ENCODE results near the gene KIF6. TPM values are rescaled to one million over a fixed set of nuclear protein-coding genes. Genes with fewer than 3 reads are reported as not detected.

Gene KIF6
- total RNA-seq, 2 donors from 2014 or later, result 0.09 to 0.97 TPM

GRCh38 chr6:39396854-39397253 is 328.4 kb downstream of the KIF6 start:
- intact Hi-C loops (cut with DNase I), result no loop called here
- DNase-seq (ENCODE audit: low spot score), result no peak
- TF ChIP-seq POLR2AphosphoS5 (IDR thresholded peaks at IDR 0.05), result no peak
- no peak for TF ChIP-seq CTCF (IDR thresholded peaks at IDR 0.05)
- TF ChIP-seq POLR2A (IDR thresholded peaks at IDR 0.05), result no peak
- Histone ChIP-seq H3K4me3 (no peak overlapping the region), H3K27ac (no peak overlapping the region), H3K4me1 (replicated peaks) (no peaks in the 10 kb centered on the region), H3K36me3 (no peaks in the 10 kb centered on the region), H3K9me3 (no peaks in the 10 kb centered on the region), H3K27me3 (replicated peaks; ENCODE audit: insufficient read depth) (no peaks in the 10 kb centered on the region)
- 91% methylated on average over 5 of the region's 5 CpGs for WGBS

GRCh38 chr6:39393075-39393474 is 332.1 kb downstream of the KIF6 start:
- Histone ChIP-seq H3K9me3 (no peaks in the 10 kb centered on the region), H3K27me3 (replicated peaks; ENCODE audit: insufficient read depth) (peaks cover 4% of the 10 kb centered on the region), H3K36me3 (no peaks in the 10 kb centered on the region), H3K4me1 (replicated peaks) (no peaks in the 10 kb centered on the region), H3K4me3 (no peak overlapping the region), H3K27ac (no peak overlapping the region)
- TF ChIP-seq POLR2A (IDR thresholded peaks at IDR 0.05) (no peak), POLR2AphosphoS5 (IDR thresholded peaks at IDR 0.05) (no peak), CTCF (IDR thresholded peaks at IDR 0.05) (no peak)
- no peak for DNase-seq (ENCODE audit: low spot score)
- WGBS, result 94% methylated on average over 5 of the region's 5 CpGs
- intact Hi-C loops (cut with DNase I), result no loop called here

- DNase-seq (ENCODE audit: low spot score), result no peak
- intact Hi-C loops (cut with DNase I), result no loop called here
Measured at GRCh38 chr6:39391182-39391581, 334.0 kb downstream of the KIF6 start.

GRCh38 chr6:39389484-39389767 is 335.8 kb downstream of the KIF6 start:
- Histone ChIP-seq H3K4me1 (replicated peaks) (no peaks in the 10 kb centered on the region), H3K9me3 (no peaks in the 10 kb centered on the region), H3K27ac (no peak overlapping the region), H3K4me3 (no peak overlapping the region), H3K36me3 (no peaks in the 10 kb centered on the region), H3K27me3 (replicated peaks; ENCODE audit: insufficient read depth) (peaks cover 4% of the 10 kb centered on the region)
- no peak for DNase-seq (ENCODE audit: low spot score)
- TF ChIP-seq POLR2AphosphoS5 (IDR thresholded peaks at IDR 0.05), result no peak
- no peak for TF ChIP-seq CTCF (IDR thresholded peaks at IDR 0.05)
- TF ChIP-seq POLR2A (IDR thresholded peaks at IDR 0.05), result no peak
- WGBS, result 36% methylated on average over 3 of the region's 3 CpGs
- intact Hi-C loops (cut with DNase I), result no loop called here

More at GRCh38 chr6:39391182-39391581, 334.0 kb downstream of the KIF6 start:
- Histone ChIP-seq H3K9me3 (no peaks in the 10 kb centered on the region), H3K4me3 (no peak overlapping the region), H3K27me3 (replicated peaks; ENCODE audit: insufficient read depth) (peaks cover 4% of the 10 kb centered on the region), H3K4me1 (replicated peaks) (no peaks in the 10 kb centered on the region), H3K36me3 (no peaks in the 10 kb centered on the region), H3K27ac (no peak overlapping the region)
- WGBS, result 93% methylated on average over 8 of the region's 8 CpGs
- no peak for TF ChIP-seq POLR2A (IDR thresholded peaks at IDR 0.05)
- no peak for TF ChIP-seq POLR2AphosphoS5 (IDR thresholded peaks at IDR 0.05)
- TF ChIP-seq CTCF (IDR thresholded peaks at IDR 0.05), result no peak

- WGBS, result 50% methylated on average over 12 of the region's 12 CpGs
- Histone ChIP-seq H3K4me1 (replicated peaks) (no peaks in the 10 kb centered on the region), H3K4me3 (no peak overlapping the region), H3K9me3 (no peaks in the 10 kb centered on the region), H3K27ac (no peak overlapping the region), H3K27me3 (replicated peaks; ENCODE audit: insufficient read depth) (peaks cover 4% of the 10 kb centered on the region), H3K36me3 (no peaks in the 10 kb centered on the region)
- intact Hi-C loops (cut with DNase I), result no loop called here
- TF ChIP-seq POLR2AphosphoS5 (IDR thresholded peaks at IDR 0.05) (peak; percentile 27), POLR2A (IDR thresholded peaks at IDR 0.05) (no peak), CTCF (IDR thresholded peaks at IDR 0.05) (no peak)
- no peak for DNase-seq (ENCODE audit: low spot score)
Measured at GRCh38 chr6:39388606-39389483, 336.4 kb downstream of the KIF6 start.
